Nephron (organoid): ENCODE data around the gene RGS6.

ENCODE experiments used
- H3K27ac Mint-ChIP-seq, 3 experiments: 2 replicates each; pipeline ENCODE4 v1.8.0; 2020; ENCODE audit warnings: mixed read lengths in 3 of 3, mild to moderate bottlenecking in 2 of 3, moderate library complexity in 1 of 3
- H3K27me3 Mint-ChIP-seq: 2 replicates; pipeline ENCODE4 v1.8.0; 2021; ENCODE audit warnings: low read depth, mild to moderate bottlenecking, moderate library complexity, mixed read lengths
- H3K36me3 Mint-ChIP-seq: 2 replicates; pipeline ENCODE4 v1.8.0; 2020; ENCODE audit warnings: low read depth, mixed read lengths
- H3K4me1 Mint-ChIP-seq: 2 replicates; pipeline ENCODE4 v1.8.0; 2020; ENCODE audit warnings: mixed read lengths
- H3K4me3 Mint-ChIP-seq, 3 experiments: 2 replicates each; pipeline ENCODE4 v1.8.0; 2020; ENCODE audit warnings: mild to moderate bottlenecking in 3 of 3, mixed read lengths in 3 of 3, moderate library complexity in 2 of 3
- H3K9me3 Mint-ChIP-seq: 2 replicates; pipeline ENCODE4 v1.8.0; 2020; ENCODE audit warnings: mixed read lengths
- CTCF ChIP-seq, 3 experiments: fragments of 200-600 bp; sonication (generic); IDR thresholded peaks; one replicate each; pipeline ENCODE4 v1.5.0; 2021; ENCODE audit warnings: antibody characterized with exemption in 3 of 3; ENCODE audit not compliant: unreplicated experiment in 3 of 3

Gene RGS6

DNA sequence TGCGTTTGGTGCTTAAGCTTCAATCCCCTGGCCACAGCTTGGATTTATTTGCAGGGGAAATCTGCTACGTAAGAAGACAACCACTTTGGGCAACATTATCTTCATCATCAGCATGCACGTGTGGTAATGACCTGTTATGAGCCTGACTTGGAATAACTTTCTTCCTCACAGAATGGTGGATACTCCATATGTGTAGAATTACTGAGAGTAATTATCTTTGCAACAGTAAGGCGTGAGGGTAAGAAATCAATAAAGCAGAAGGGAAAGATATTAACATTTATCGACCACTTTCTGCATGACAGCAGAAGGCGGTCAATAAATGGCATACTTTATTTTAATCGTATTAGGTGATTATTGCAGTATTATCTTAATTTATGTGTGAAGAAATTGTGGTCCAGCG lies 152.7 kb downstream of the RGS6 start:
- no peak for TF ChIP-seq CTCF (IDR thresholded peaks at IDR 0.05; ENCODE audit: unreplicated experiment in 3 of 3)
- Mint-ChIP-seq H3K4me3 (no peak overlapping the region), H3K27ac (no peak overlapping the region), H3K9me3 (peaks cover 8% of the 10 kb centered on the region), H3K27me3 (peaks cover 13% of the 10 kb centered on the region), H3K36me3 (no peaks in the 10 kb centered on the region), H3K4me1 (no peaks in the 10 kb centered on the region)

DNA sequence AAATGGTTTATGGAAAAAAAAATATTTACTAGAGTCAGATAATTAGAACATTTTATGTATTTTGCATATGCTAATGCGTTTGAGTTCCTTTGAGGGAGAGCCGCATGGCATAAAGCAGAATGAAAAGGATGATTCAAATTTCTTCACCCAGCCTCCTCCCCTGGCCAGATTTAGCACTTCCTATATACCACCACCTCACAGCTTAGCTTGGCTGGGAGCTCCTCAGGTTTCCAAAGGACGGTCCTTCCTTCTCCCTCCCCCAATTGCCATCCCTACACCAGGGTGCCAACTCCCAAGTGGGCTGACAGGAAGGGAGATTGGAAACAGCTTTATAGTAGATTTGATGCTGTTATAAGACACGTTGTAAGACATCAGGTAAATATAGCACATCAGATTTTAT lies 157.4 kb downstream of the RGS6 start:
- Mint-ChIP-seq H3K4me3 (no peak overlapping the region), H3K27ac (no peak overlapping the region)

DNA sequence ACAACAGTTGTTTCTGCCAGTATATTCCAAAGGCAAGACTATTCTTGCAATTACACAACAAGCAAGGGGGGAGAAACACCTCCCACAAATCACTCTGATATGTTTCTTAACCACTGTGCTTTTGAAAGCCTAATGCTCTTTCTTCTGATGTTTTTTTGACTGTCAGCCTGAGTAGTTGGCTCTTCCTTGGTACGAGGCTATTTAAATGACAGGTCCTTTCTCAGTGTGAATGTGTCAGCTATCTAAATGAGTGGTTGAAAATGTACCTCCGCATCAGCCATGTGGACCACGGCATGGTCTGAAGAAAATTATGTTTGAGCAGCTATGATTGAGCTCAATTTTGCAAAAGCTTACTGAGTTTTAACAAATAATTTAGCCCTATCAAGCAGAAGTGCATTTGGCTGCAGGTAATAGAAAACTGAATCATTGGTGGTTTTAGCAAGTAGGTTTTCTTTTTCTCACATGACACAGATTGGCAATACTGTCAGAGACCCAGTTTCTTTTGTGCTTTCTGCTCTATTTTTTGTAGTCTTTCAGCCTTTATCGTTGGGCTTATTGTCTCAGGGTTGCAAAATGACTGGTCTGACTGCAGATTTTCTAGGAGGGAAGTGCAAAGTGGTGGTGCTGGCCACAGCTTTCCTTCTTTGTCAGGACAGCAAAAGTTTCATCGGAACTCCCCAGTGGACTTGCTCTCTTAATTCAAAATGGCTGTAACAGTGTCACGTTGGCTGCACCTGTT lies 162.8 kb downstream of the RGS6 start:
- H3K27me3 Mint-ChIP-seq: peaks cover 4% of the 10 kb centered on the region
- H3K4me1 Mint-ChIP-seq: peaks cover 33% of the 10 kb centered on the region
- peak overlapping the region in 1 of 3 experiments; percentile 72 for H3K27ac Mint-ChIP-seq
- H3K9me3 Mint-ChIP-seq: no peaks in the 10 kb centered on the region
- no peak overlapping the region for H3K4me3 Mint-ChIP-seq
- no peak for TF ChIP-seq CTCF (IDR thresholded peaks at IDR 0.05; ENCODE audit: unreplicated experiment in 3 of 3)
- no peaks in the 10 kb centered on the region for H3K36me3 Mint-ChIP-seq

More for the DNA sequence above, 157.4 kb downstream of the RGS6 start:
- H3K9me3 Mint-ChIP-seq: no peaks in the 10 kb centered on the region
- TF ChIP-seq CTCF (IDR thresholded peaks at IDR 0.05; ENCODE audit: unreplicated experiment in 3 of 3): no peak
- H3K27me3 Mint-ChIP-seq: peaks cover 13% of the 10 kb centered on the region
- no peaks in the 10 kb centered on the region for H3K36me3 Mint-ChIP-seq
- H3K4me1 Mint-ChIP-seq: peaks cover 13% of the 10 kb centered on the region

- peaks cover 4% of the 10 kb centered on the region for H3K27me3 Mint-ChIP-seq
- H3K4me1 Mint-ChIP-seq: peaks cover 27% of the 10 kb centered on the region
- H3K36me3 Mint-ChIP-seq: no peaks in the 10 kb centered on the region
- TF ChIP-seq CTCF (IDR thresholded peaks at IDR 0.05; ENCODE audit: unreplicated experiment in 3 of 3): no peak
- H3K27ac Mint-ChIP-seq: peak overlapping the region in 2 of 3 experiments; percentile 62 to 92
- H3K9me3 Mint-ChIP-seq: no peaks in the 10 kb centered on the region
- H3K4me3 Mint-ChIP-seq: no peak overlapping the region
Measured at GRCh38 chr14:72097173-72097783, 165.0 kb downstream of the RGS6 start.

GRCh38 chr14:72098210-72098609 lies 166.0 kb downstream of the RGS6 start:
- no peaks in the 10 kb centered on the region for H3K9me3 Mint-ChIP-seq
- TF ChIP-seq CTCF (IDR thresholded peaks at IDR 0.05; ENCODE audit: unreplicated experiment in 3 of 3): no peak

DNA sequence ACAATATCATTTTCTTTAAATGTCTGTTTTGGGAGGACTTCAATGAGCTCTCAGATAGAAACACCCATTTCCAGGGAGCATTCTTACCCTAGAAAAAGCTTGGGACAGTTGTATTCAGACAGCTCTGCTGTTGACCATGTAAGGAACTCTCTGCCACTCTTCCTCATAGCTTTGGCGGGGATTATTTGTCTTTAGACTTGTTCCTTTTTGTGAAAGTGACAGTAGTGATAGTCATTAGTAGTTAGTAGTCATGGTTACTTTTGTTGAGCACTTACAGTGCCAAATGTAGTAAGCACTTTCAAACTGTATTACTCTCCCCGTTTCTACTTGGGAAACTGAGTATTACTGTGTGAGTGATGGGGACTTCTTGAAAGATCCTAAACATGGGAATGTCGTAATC lies 167.3 kb downstream of the RGS6 start:
- no peaks in the 10 kb centered on the region for H3K36me3 Mint-ChIP-seq
- no peak for TF ChIP-seq CTCF (IDR thresholded peaks at IDR 0.05; ENCODE audit: unreplicated experiment in 3 of 3)
- H3K9me3 Mint-ChIP-seq: no peaks in the 10 kb centered on the region
- peaks cover 28% of the 10 kb centered on the region for H3K4me1 Mint-ChIP-seq
- H3K4me3 Mint-ChIP-seq: no peak overlapping the region
- H3K27ac Mint-ChIP-seq: no peak overlapping the region
- peaks cover 4% of the 10 kb centered on the region for H3K27me3 Mint-ChIP-seq

More at GRCh38 chr14:72098210-72098609, 166.0 kb downstream of the RGS6 start:
- no peaks in the 10 kb centered on the region for H3K36me3 Mint-ChIP-seq
- no peak overlapping the region for H3K4me3 Mint-ChIP-seq
- H3K4me1 Mint-ChIP-seq: peaks cover 32% of the 10 kb centered on the region
- H3K27ac Mint-ChIP-seq: peak overlapping the region in 1 of 3 experiments; percentile 92
- peaks cover 4% of the 10 kb centered on the region for H3K27me3 Mint-ChIP-seq
